ENCODE measurements around the gene OPRL1. TPM values are rescaled to one million over a fixed set of nuclear protein-coding genes. Genes with fewer than 3 reads are reported as not detected.

The OPRL1 gene
- total RNA-seq, 1 donor from 2014 or later: 2.7 TPM

- DNase-seq (ENCODE audit: extremely low read depth, low read depth, low spot score): no peak
Observed at GRCh38 chr20:64055893-64056638, 23.8 kb upstream of the OPRL1 start.

GRCh38 chr20:64056639-64056888, 23.3 kb upstream of the OPRL1 start:
- no peak for DNase-seq (ENCODE audit: extremely low read depth, low read depth, low spot score)

GRCh38 chr20:64056889-64057627, 22.8 kb upstream of the OPRL1 start:
- DNase-seq (ENCODE audit: extremely low read depth, low read depth, low spot score): no peak

- DNase-seq (ENCODE audit: extremely low read depth, low read depth, low spot score): no peak
Observed at GRCh38 chr20:64057628-64058498, 22.0 kb upstream of the OPRL1 start.

- no peak for DNase-seq (ENCODE audit: extremely low read depth, low read depth, low spot score)
Observed at GRCh38 chr20:64058536-64058935, 21.3 kb upstream of the OPRL1 start.

GRCh38 chr20:64062276-64062595, 17.6 kb upstream of the OPRL1 start:
- DNase-seq (ENCODE audit: extremely low read depth, low read depth, low spot score): no peak

GRCh38 chr20:64062596-64063388, 17.1 kb upstream of the OPRL1 start, which contains the start of gene TCEA2:
Gene TCEA2, plus strand, starts transcription at chr20:64063198. Its CDS starts 115 bp downstream, at chr20:64063313.
- DNase-seq (ENCODE audit: extremely low read depth, low read depth, low spot score): peak; percentile 66

GRCh38 chr20:64063389-64064144, 16.3 kb upstream of the OPRL1 start:
- no peak for DNase-seq (ENCODE audit: extremely low read depth, low read depth, low spot score)

- no peak for DNase-seq (ENCODE audit: extremely low read depth, low read depth, low spot score)
Observed at GRCh38 chr20:64064145-64064698, 15.7 kb upstream of the OPRL1 start.

- DNase-seq (ENCODE audit: extremely low read depth, low read depth, low spot score): no peak
Observed at GRCh38 chr20:64065062-64065973, 14.6 kb upstream of the OPRL1 start.

GRCh38 chr20:64065974-64066343, 13.9 kb upstream of the OPRL1 start:
- no peak for DNase-seq (ENCODE audit: extremely low read depth, low read depth, low spot score)

- DNase-seq (ENCODE audit: extremely low read depth, low read depth, low spot score): no peak
Observed at GRCh38 chr20:64067005-64067632, 12.8 kb upstream of the OPRL1 start.

- no peak for DNase-seq (ENCODE audit: extremely low read depth, low read depth, low spot score)
Observed at GRCh38 chr20:64067733-64068307, 12.1 kb upstream of the OPRL1 start.

- no peak for DNase-seq (ENCODE audit: extremely low read depth, low read depth, low spot score)
Observed at GRCh38 chr20:64068386-64069208, 11.3 kb upstream of the OPRL1 start.

- no peak for DNase-seq (ENCODE audit: extremely low read depth, low read depth, low spot score)
Observed at GRCh38 chr20:64069209-64069613, 10.7 kb upstream of the OPRL1 start.

GRCh38 chr20:64069614-64070243, 10.2 kb upstream of the OPRL1 start:
- no peak for DNase-seq (ENCODE audit: extremely low read depth, low read depth, low spot score)
